Globus pallidus (tissue), 1 donor: ENCODE results near the gene ST7L.
"Not testable (repeated sequence)": the region's sequence is repeated elsewhere in the genome, so short reads cannot be mapped to it uniquely, and the experiment has no call there.

Experiments
- DNase-seq: peaks from one replicate; pipeline ENCODE4 v3.0.0-alpha.2; 2015; ENCODE audit warnings: low spot score

The ST7L gene

GRCh38 chr1:112492076-112492475 is 126.9 kb downstream of the ST7L start:
- DNase-seq = no peak

- no peak for DNase-seq
These were observed 130.8 kb downstream of the ST7L start for GRCh38 chr1:112488141-112488540.

- not testable (repeated sequence) for DNase-seq
These were observed 131.3 kb downstream of the ST7L start for GRCh38 chr1:112487686-112488085.

DNA sequence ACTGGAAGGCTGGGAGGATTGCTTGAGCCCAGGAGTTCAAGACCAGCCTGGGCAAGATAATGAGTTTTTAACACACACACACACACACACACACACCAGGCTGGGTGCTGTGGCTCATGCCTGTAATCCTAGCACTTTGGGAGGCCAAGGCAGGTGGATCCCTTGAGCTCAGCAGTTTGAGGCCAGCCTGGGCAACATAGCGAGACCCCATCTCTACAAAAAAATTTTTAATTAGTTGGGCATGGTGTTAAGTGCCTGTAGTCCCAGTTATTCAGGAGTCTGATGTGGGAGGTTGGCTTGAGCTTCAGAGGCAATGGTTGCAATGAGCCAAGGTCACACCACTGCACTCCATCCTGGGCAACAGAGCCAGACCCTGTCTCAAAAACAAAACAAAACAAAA is 132.9 kb downstream of the ST7L start:
- DNase-seq = not testable (repeated sequence)

GRCh38 chr1:112478314-112478713 is 140.6 kb downstream of the ST7L start:
- no peak for DNase-seq

- DNase-seq = no peak
These were observed 141.4 kb downstream of the ST7L start for GRCh38 chr1:112477550-112477949.
